GM19328 (cell line): ENCODE results near the gene MYH7.
"Not testable (repeated sequence)": the region's sequence is repeated elsewhere in the genome, so short reads cannot be mapped to it uniquely, and the experiment has no call there.

ENCODE experiments used
- ATAC-seq: cut with Tn5 transposase; IDR thresholded peaks from one replicate; pipeline ENCODE4 v1.9.1; 2021; ENCODE audit warnings: mild to moderate bottlenecking, moderate library complexity; ENCODE audit not compliant: unreplicated experiment

The MYH7 gene

GRCh38 chr14:23408307-23408630 lies 27.2 kb downstream of the MYH7 start:
- no peak for ATAC-seq

GRCh38 chr14:23407516-23408306 lies 27.7 kb downstream of the MYH7 start, which contains the start of gene MYH6:
MYH6 (minus strand) TSS chr14:23408273; CDS start chr14:23407223, 1,050 bp downstream.
- ATAC-seq, result no peak

GRCh38 chr14:23406725-23407355 lies 28.6 kb downstream of the MYH7 start:
- ATAC-seq, result no peak

- ATAC-seq, result no peak
These were observed 29.2 kb downstream of the MYH7 start for GRCh38 chr14:23406244-23406643.

GRCh38 chr14:23405516-23406025 lies 29.9 kb downstream of the MYH7 start:
- no peak for ATAC-seq

- no peak for ATAC-seq
These were observed 30.4 kb downstream of the MYH7 start for GRCh38 chr14:23405096-23405495.

GRCh38 chr14:23404331-23404900 lies 31.0 kb downstream of the MYH7 start:
- no peak for ATAC-seq

- no peak for ATAC-seq
These were observed 31.6 kb downstream of the MYH7 start for GRCh38 chr14:23403908-23404307.

GRCh38 chr14:23403139-23403438 lies 32.4 kb downstream of the MYH7 start:
- ATAC-seq, result no peak

- ATAC-seq, result no peak
These were observed 32.9 kb downstream of the MYH7 start for GRCh38 chr14:23402296-23403138.

GRCh38 chr14:23401291-23401690 lies 34.2 kb downstream of the MYH7 start:
- ATAC-seq, result no peak

- ATAC-seq, result not testable (repeated sequence)
These were observed 34.8 kb downstream of the MYH7 start for GRCh38 chr14:23400496-23401149.

GRCh38 chr14:23399591-23399990 lies 35.9 kb downstream of the MYH7 start:
- ATAC-seq, result no peak

- ATAC-seq, result no peak
These were observed 36.3 kb downstream of the MYH7 start for GRCh38 chr14:23399136-23399535.

GRCh38 chr14:23398348-23398747 lies 37.1 kb downstream of the MYH7 start:
- ATAC-seq, result no peak

GRCh38 chr14:23396781-23397407 lies 38.6 kb downstream of the MYH7 start:
- ATAC-seq, result no peak

- ATAC-seq, result no peak
These were observed 39.3 kb downstream of the MYH7 start for GRCh38 chr14:23396126-23396525.

GRCh38 chr14:23392613-23393012 lies 42.8 kb downstream of the MYH7 start:
- ATAC-seq, result no peak

GRCh38 chr14:23389871-23390270 lies 45.6 kb downstream of the MYH7 start:
- not testable (repeated sequence) for ATAC-seq

- no peak for ATAC-seq
These were observed 46.1 kb downstream of the MYH7 start for GRCh38 chr14:23389396-23389795.
